Dedifferentiated amniotic fluid mesenchymal stem cell (primary cell): ENCODE results near the gene FRMD3.

Source experiments
- DNase-seq: peaks from one replicate; pipeline ENCODE4 v3.0.0-alpha.2; 2016; ENCODE audit errors: extremely low spot score

Gene FRMD3

GRCh38 chr9:83235526-83235925 lies 302.7 kb downstream of the FRMD3 start:
- DNase-seq: no peak

GRCh38 chr9:83234541-83234940 lies 303.7 kb downstream of the FRMD3 start:
- no peak for DNase-seq

GRCh38 chr9:83233647-83234046 lies 304.6 kb downstream of the FRMD3 start:
- no peak for DNase-seq

- DNase-seq: no peak
These were observed 307.2 kb downstream of the FRMD3 start for GRCh38 chr9:83231039-83231438.

GRCh38 chr9:83220730-83221129 lies 317.5 kb downstream of the FRMD3 start:
- no peak for DNase-seq

- no peak for DNase-seq
These were observed 318.2 kb downstream of the FRMD3 start for GRCh38 chr9:83219924-83220438.

GRCh38 chr9:83219154-83219923 lies 318.9 kb downstream of the FRMD3 start:
- DNase-seq: peak; percentile 49

GRCh38 chr9:83218411-83219090 lies 319.6 kb downstream of the FRMD3 start:
- no peak for DNase-seq

GRCh38 chr9:83209188-83209731 lies 328.9 kb downstream of the FRMD3 start:
- DNase-seq: no peak

- no peak for DNase-seq
These were observed 329.9 kb downstream of the FRMD3 start for GRCh38 chr9:83208065-83208850.

GRCh38 chr9:83204047-83204446 lies 334.2 kb downstream of the FRMD3 start:
- no peak for DNase-seq

GRCh38 chr9:83200531-83200930 lies 337.7 kb downstream of the FRMD3 start:
- no peak for DNase-seq

GRCh38 chr9:83199832-83200231 lies 338.4 kb downstream of the FRMD3 start:
- DNase-seq: no peak

- peak; percentile 59 for DNase-seq
These were observed 339.0 kb downstream of the FRMD3 start for GRCh38 chr9:83199240-83199639.

GRCh38 chr9:83198371-83198770 lies 339.8 kb downstream of the FRMD3 start:
- no peak for DNase-seq

- no peak for DNase-seq
These were observed 340.6 kb downstream of the FRMD3 start for GRCh38 chr9:83197591-83197990.

GRCh38 chr9:83196946-83197345 lies 341.3 kb downstream of the FRMD3 start:
- DNase-seq: no peak
